Right lobe of liver (tissue), 6 donors: ENCODE measurements around the gene RNF186. TPM values are rescaled to one million over a fixed set of nuclear protein-coding genes. Genes with fewer than 3 reads are reported as not detected.
A peak's percentile ranks its signal among the peaks of the same experiment; 100 is the strongest.

ENCODE experiments used
- ATAC-seq, 4 donors: fragments of 200-7000 bp; cut with Tn5 transposase; one replicate each; pipeline ENCODE4 v1.9.1; 2020; ENCODE audit warnings: mild to moderate bottlenecking in 4 of 4, moderate library complexity in 4 of 4
- DNase-seq, 3 donors: peaks; one replicate each; pipeline ENCODE4 v3.0.0-alpha.2; 2020
- H3K27ac ChIP-seq, 3 donors: fragments of 200-600 bp; one replicate each; pipeline ENCODE4 v1.8.0; 2022
- H3K27me3 ChIP-seq, 2 donors: fragments of 200-600 bp; one replicate each; pipeline ENCODE4 v1.8.0; 2022
- H3K36me3 ChIP-seq, 4 donors: fragments of 200-600 bp; sonication (generic) in 1 of 4; one replicate each; pipeline versions ENCODE4 v1.5.1 to v1.8.0; 2017 to 2022; ENCODE audit warnings: control low read depth in 1 of 4
- H3K4me1 ChIP-seq, 4 donors: fragments of 200-600 bp; sonication (generic) in 1 of 4; one replicate each; pipeline versions ENCODE4 v1.5.1 to v1.8.0; 2017 to 2022; ENCODE audit warnings: control low read depth in 1 of 4
- H3K4me3 ChIP-seq, 3 donors: fragments of 200-600 bp; one replicate each; pipeline ENCODE4 v1.8.0; 2022
- H3K9me3 ChIP-seq, 4 donors: fragments of 200-600 bp; sonication (generic) in 1 of 4; one replicate each; pipeline versions ENCODE4 v1.5.1 to v1.8.0; 2017 to 2022; ENCODE audit warnings: control low read depth in 1 of 4
- POLR2A ChIP-seq: fragments of 450-650 bp; IDR thresholded peaks from one replicate; pipeline ENCODE4 v1.6.1; 2017; ENCODE audit warnings: antibody characterized with exemption, mild to moderate bottlenecking
- WGBS: methylation state at CpG from one replicate; pipeline ENCODE4 v1.1.6; 2018; ENCODE audit warnings: low coverage, low lambda C conversion rate; ENCODE audit not compliant: insufficient coverage; ENCODE audit errors: missing lambda C conversion rate; 5-methylcytosine and 5-hydroxymethylcytosine counted together
- intact Hi-C, 2 donors: fragments of 100-400 bp; cut with DNase I; formaldehyde crosslinking; loops; one replicate each; pipeline versions ENCODE4 v1.11.2 to v1.14.1; 2022
- total RNA-seq, 6 experiments: library from RNA; depleted of rRNA in 2 of 6; stranded (reverse); fragments of >200 nt in 2 of 6; fragmentation: NEBNext Ultra II Directional in 3 of 6; extraction: Animal tissue kit (Norgen Biotek cat#: 25700) in 3 of 6; gene quantifications; one replicate each; pipeline versions ENCODE4 v1.1.0 to v1.2.4, GENCODE V29; 2016 to 2023
- TF ChIP-seq, protein P1 (sequence below), 4 donors: fragments of 200-600 bp in 3 of 4; fragments of 450-650 bp in 1 of 4; IDR thresholded peaks; one replicate each; pipeline versions ENCODE4 v1.5.1 to v1.8.0; 2016 to 2022; ENCODE audit warnings: antibody characterized with exemption in 4 of 4, mild to moderate bottlenecking in 2 of 4
- donor health status: DM: no; HTN: yes; CAD: no.
- donor health status: DM: no; HTN: no; CAD: no.
- donor health status: DM: no; HTN: no; CAD: no.
- donor health status: DM: no; HTN: yes; CAD: no.
- donor health status: DM: no; HTN: yes; CAD: no.

RNF186 gene
- total RNA-seq, 6 experiments from 2014 or later: 0.30 to 2.9 (median 0.53) TPM; not detected in 2

GRCh38 chr1:19769211-19769932 lies 45.7 kb downstream of the RNF186 start:
- no peaks in the 10 kb centered on the region for H3K4me1 ChIP-seq

GRCh38 chr1:19768353-19769210 lies 46.5 kb downstream of the RNF186 start:
- H3K4me3 ChIP-seq: no peak overlapping the region
- intact Hi-C loops: no loop called here
- no peak for TF ChIP-seq POLR2A
- TF ChIP-seq, protein P1, sequence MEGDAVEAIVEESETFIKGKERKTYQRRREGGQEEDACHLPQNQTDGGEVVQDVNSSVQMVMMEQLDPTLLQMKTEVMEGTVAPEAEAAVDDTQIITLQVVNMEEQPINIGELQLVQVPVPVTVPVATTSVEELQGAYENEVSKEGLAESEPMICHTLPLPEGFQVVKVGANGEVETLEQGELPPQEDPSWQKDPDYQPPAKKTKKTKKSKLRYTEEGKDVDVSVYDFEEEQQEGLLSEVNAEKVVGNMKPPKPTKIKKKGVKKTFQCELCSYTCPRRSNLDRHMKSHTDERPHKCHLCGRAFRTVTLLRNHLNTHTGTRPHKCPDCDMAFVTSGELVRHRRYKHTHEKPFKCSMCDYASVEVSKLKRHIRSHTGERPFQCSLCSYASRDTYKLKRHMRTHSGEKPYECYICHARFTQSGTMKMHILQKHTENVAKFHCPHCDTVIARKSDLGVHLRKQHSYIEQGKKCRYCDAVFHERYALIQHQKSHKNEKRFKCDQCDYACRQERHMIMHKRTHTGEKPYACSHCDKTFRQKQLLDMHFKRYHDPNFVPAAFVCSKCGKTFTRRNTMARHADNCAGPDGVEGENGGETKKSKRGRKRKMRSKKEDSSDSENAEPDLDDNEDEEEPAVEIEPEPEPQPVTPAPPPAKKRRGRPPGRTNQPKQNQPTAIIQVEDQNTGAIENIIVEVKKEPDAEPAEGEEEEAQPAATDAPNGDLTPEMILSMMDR (IDR thresholded peaks at IDR 0.05): no peak
- no peaks in the 10 kb centered on the region for H3K27me3 ChIP-seq
- DNase-seq (no peak), ATAC-seq (no peak)
- 85% methylated on average over 8 of the region's 18 CpGs for WGBS
- no peaks in the 10 kb centered on the region for H3K4me1 ChIP-seq
- H3K9me3 ChIP-seq: no peaks in the 10 kb centered on the region
- no peak overlapping the region for H3K27ac ChIP-seq
- peaks cover 0 to 5% (median 0%) of the 10 kb centered on the region in 4 donors for H3K36me3 ChIP-seq

More at GRCh38 chr1:19769211-19769932, 45.7 kb downstream of the RNF186 start:
- Histone ChIP-seq H3K27me3 (no peaks in the 10 kb centered on the region), H3K36me3 (peaks cover 0 to 5% (median 0%) of the 10 kb centered on the region in 4 donors), H3K9me3 (no peaks in the 10 kb centered on the region), H3K4me3 (no peak overlapping the region), H3K27ac (no peak overlapping the region)
- TF ChIP-seq, protein P1 (IDR thresholded peaks at IDR 0.05): no peak
- no peak for TF ChIP-seq POLR2A
- WGBS: 62% methylated on average over 5 of the region's 10 CpGs
- ATAC-seq (no peak), DNase-seq (no peak)
- intact Hi-C loops: no loop called here

- Histone ChIP-seq H3K4me3 (no peak overlapping the region), H3K27ac (no peak overlapping the region), H3K9me3 (no peaks in the 10 kb centered on the region), H3K4me1 (no peaks in the 10 kb centered on the region), H3K27me3 (no peaks in the 10 kb centered on the region), H3K36me3 (peaks cover 0 to 1% (median 0%) of the 10 kb centered on the region in 4 donors)
- TF ChIP-seq, protein P1 (IDR thresholded peaks at IDR 0.05): no peak
- ATAC-seq (peak in 2 of 4 donors; percentile 40 to 53), DNase-seq (no peak)
- intact Hi-C loops: no loop called here
- 69% methylated on average over 5 of the region's 10 CpGs for WGBS
These were observed 49.5 kb downstream of the RNF186 start for GRCh38 chr1:19765623-19766022.

GRCh38 chr1:19764848-19765247 lies 50.2 kb downstream of the RNF186 start:
- H3K4me1 ChIP-seq: no peaks in the 10 kb centered on the region
- intact Hi-C loops: no loop called here
- WGBS: 83% methylated on average over 1 of the region's 5 CpGs
- H3K36me3 ChIP-seq: no peaks in the 10 kb centered on the region
- H3K27ac ChIP-seq: no peak overlapping the region
- ATAC-seq (no peak), DNase-seq (no peak)
- H3K4me3 ChIP-seq: no peak overlapping the region
- H3K9me3 ChIP-seq: no peaks in the 10 kb centered on the region
- TF ChIP-seq POLR2A: no peak
- TF ChIP-seq, protein P1 (IDR thresholded peaks at IDR 0.05): no peak
- H3K27me3 ChIP-seq: no peaks in the 10 kb centered on the region

Other genes starting within 250 kb of the RNF186 start
- gene NBL1, start 171.0 kb downstream of the RNF186 start, total RNA-seq: 1 to 10 TPM; 2.2 to 5.7 (median 3.4) TPM
- not detected for gene HTR6, start 150.4 kb downstream of the RNF186 start, total RNA-seq
- 10 to 100 TPM in 3 of 6 experiments, 1 to 10 TPM in 3; 6.4 to 13.5 (median 9.8) TPM for gene TMCO4, start 15.4 kb downstream of the RNF186 start, total RNA-seq
- 1 to 10 TPM in 5 of 6 experiments, under 1 TPM in 1; 0.98 to 3.4 (median 1.3) TPM for gene OTUD3, start 67.1 kb upstream of the RNF186 start, total RNA-seq
- not detected for gene PLA2G2E, start 108.3 kb upstream of the RNF186 start, total RNA-seq
- 1,000 to 10,000 TPM in 1 of 6 experiments, 100 to 1,000 TPM in 5; 109 to 1,136 (median 151) TPM for gene PLA2G2A, start 164.3 kb upstream of the RNF186 start, total RNA-seq